HG03066 (cell line): ENCODE measurements around the gene MRPL20.
"Not testable (repeated sequence)": the region's sequence is repeated elsewhere in the genome, so short reads cannot be mapped to it uniquely, and the experiment has no call there.

Source experiments
- ATAC-seq: cut with Tn5 transposase; IDR thresholded peaks from one replicate; pipeline ENCODE4 v1.9.1; 2021; ENCODE audit warnings: low read depth; ENCODE audit not compliant: unreplicated experiment

Gene MRPL20

DNA sequence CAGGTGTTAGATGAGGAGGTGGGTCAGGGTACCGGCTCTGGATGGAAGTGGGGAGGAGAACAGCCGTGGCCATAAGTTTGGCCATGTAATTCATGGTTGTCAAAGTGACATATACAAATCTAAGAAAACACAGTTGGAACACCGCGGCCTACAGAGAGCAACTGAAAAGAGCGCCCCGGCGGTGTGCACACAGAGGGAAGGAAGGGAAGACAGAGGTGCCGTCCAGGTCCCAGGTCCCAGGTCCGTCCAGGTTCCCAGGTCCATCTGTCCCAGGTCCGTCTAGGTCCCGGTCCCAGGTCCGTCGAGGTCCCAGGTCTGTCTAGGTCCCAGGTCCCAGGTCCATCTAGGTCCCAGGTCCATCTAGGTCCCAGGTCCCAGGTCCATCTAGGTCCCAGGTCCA lies 4.5 kb upstream of the MRPL20 start:
- no peak for ATAC-seq

DNA sequence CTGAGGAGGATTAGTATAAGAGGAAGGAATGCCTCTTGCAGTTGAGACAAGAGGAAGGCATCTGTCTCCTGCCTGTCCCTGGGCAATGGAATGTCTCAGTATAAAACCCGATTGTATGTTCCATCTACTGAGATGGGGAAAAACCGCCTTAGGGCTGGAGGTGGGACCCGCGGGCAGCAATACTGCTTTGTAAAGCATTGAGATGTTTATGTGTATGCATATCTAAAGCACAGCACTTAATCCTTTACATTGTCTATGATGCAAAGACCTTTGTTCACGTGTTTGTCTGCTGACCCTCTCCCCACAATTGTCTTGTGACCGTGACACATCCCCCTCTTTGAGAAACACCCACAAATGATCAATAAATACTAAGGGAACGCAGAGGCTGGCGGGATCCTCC lies 3.1 kb upstream of the MRPL20 start:
- ATAC-seq, result not testable (repeated sequence)

DNA sequence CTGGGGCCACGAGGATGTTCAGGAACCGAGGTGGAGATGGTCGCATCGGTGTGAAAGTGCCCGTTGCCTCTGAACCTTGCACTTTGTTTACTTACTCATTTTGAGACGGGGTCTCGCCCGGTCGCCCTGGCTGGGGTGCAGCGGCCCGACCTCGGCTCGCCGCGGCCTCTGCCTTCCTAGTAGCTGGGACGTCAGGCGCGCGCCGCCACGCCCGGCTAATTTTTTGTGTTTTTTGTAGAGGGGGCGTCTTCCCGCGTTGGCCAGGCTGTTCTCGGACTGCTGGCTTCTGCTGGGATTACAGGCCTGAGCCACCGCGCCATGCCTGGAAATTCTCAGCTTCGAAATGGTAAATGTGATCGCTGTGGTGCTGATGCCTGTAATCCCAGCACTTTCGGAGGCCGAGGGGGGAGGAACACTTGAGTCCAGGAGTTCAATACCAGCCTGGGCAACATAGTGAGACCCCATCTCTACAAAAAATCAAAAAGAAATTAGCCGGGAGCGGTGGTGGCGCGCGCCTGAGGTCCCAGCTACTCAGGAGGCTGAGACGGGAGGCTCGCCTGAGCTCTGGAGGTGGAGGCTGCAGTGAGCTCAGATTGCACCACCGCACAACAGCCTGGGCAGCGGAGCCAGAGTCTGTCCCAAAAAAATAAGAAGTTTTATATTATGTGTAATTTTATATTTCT lies 684 bp upstream of the MRPL20 start:
- ATAC-seq, result peak; percentile 29

DNA sequence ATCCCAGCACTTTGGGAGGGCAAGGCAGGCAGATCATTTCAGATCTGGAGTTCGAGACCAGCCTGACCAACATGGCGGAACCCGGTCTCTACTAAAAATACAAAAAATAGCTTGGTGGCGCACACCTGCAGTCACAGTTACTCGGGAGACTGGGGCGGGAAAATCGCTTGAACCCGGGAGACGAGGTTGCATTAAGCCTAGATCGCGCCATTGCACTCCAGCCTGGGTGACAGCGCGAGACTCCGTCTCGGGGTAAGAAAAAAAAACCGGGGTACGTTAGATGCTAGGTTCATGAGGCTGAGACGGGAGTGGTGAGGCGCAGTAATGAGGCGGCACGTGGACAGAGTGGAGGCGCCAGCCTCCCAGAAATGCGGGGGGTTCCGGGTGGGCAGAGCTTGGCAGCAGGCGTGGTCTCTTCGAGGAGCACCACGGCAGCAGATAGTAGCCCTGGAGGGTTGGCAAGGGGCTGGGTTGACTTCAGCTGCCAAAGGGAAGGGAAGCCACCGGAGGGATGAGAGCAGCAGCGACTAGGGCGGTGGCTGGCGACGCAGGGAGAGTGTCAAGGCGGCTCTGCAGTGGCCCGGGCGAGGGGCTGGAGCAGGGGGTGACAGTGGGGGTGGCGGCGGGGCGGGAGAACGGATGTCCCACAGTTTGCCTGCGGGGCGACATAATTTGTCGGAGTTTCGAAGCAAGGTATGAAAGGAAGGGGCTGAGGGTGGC lies 832 bp downstream of the MRPL20 start:
- no peak for ATAC-seq

DNA sequence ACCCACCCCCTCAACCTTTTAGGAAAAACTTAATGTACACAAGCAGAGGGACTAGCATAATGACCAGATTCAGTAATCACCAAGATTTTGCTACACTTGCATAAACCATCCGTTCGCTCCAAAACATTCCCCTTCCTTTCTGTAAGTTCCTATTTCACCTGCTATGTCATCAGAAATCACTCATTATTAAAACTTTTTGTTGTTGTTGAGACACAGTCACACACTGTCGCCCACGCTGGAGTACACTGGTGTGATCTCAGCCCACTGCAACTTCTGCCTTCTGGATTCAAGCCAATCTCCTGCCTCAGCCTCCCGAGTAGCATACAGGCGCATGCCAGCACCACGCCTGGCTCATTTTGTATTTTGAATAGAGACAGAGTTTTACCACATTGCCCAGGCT lies 3.4 kb downstream of the MRPL20 start:
- no peak for ATAC-seq

DNA sequence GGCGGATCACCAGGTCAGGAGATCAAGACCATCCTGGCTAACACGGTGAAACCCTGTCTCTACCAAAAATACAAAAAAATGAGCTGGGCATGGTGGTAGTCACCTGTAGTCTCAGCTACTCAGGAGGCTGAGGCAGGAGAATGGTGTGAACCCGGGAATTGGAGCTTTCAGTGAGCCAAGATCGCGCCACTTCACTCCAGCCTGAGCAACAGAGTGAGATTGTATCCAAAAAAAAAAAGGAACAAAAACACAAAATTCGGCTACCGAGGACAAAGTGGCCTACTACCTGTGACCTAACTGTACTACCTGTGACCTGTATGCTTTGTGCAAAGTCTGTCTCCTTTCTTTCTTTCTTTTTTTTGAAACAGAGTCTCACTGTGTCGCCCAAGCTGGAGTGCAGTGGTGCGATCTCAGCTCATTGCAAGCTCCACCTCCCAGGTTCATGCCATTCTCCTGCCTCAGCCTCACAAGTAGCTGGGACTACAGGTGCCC lies 4.1 kb downstream of the MRPL20 start:
- ATAC-seq, result not testable (repeated sequence)

DNA sequence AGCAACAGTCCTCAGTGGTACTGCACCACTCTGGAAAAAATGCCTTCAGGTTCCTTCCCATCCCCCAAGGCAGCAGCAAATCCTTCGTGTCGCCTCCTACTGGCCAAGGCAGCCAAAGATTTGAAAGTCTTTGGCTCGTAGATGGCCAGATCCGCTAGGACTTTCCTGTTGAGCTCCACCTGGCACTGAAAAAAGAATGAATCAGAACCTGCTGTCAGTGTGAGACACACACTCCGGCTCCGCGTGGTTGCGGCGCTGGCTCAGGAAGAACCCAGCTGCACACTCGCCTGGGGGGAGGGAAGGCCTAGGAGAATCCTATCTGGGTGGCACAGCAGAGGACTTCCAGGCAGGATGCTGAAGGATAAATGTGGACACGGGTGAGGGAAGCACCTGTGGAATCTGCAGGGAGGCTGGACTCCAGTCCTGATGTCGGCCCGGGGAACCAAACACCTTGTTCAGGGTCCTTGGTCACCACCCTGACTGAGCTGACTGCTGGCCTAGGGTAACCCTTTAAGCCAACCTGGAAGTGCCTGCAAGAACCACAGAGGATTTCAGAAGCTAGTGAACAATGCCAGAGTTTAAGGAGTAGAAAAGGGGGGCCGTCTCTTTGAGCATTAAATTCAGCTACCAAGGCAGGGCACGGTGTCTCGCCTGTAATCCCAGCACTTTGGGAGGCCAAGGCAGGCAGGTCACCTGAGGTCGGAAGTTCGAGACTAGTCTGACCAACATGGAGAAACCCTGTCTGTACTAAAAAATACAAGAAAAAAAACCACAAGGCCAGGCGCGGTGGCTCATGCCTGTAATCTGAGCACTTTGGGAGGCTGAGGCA lies 4.8 kb downstream of the MRPL20 start:
- ATAC-seq, result no peak

DNA sequence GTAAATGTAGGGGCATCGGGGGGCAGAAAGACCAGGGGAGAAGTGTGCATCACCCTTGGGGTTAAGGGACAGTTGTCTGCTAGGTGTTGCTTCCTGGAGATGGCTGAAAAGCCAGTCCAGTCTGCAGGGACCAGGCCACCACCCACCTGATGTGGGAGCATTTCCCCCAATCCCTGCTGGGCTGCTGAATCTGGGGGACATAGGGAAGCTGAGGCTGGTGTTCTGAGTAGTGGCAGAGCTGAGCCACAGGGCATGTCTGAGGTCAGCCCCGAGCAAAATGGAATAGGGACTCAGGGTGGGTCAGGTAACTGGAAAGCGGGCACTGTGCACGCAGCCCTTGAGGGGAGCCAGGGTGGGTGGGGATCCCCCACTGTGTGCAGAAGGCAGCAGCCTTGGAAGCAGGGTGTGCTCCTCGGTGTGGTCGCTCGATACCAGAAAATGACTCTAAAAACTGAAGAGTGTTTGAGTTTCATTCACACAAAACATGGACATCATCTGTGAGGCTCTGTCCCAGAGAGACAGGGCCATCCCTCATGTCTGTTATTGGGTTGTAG lies 5.6 kb downstream of the MRPL20 start:
- ATAC-seq, result no peak

DNA sequence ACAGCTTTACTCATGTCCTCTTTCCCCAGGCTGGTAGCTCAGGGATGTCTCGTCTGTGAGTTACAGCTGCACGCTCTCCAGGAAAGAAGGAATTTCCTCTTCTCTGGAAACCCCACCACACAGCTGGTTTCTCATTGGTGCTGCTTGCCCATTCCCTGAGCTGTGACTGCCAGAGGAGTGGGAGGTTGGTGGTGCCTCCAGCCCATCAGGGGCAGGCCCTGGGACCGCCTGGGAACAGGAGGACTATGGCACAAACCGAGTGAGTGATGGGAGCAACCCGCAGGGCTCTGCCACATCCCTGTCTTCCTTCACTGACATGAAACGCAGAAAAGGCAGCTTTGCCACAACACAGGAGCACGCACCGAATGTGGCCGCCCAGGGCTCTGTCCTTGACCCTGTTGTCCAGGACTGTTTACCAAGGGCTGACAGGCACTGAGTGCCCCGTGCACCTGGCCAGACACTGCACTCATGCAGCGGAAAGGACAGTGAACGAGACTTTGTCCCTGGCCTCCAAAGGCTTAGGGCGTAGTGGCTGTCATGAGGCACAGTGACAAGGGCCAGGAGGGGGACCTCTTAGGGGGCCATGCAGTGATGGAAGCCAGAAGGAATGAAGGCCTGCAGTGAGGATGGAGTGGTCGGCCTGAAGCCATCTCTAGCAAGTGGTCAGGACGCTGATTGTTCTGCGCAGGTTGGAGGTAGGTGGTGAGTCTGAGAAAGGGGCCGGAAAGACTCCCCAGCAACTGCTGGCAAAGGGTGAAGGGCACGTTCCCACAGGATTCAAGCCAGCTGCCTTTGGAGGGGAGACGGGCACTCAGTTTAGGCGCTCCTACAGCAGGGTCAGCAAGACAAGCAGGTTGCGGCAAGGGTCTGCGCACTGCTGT lies 6.3 kb downstream of the MRPL20 start:
- no peak for ATAC-seq

DNA sequence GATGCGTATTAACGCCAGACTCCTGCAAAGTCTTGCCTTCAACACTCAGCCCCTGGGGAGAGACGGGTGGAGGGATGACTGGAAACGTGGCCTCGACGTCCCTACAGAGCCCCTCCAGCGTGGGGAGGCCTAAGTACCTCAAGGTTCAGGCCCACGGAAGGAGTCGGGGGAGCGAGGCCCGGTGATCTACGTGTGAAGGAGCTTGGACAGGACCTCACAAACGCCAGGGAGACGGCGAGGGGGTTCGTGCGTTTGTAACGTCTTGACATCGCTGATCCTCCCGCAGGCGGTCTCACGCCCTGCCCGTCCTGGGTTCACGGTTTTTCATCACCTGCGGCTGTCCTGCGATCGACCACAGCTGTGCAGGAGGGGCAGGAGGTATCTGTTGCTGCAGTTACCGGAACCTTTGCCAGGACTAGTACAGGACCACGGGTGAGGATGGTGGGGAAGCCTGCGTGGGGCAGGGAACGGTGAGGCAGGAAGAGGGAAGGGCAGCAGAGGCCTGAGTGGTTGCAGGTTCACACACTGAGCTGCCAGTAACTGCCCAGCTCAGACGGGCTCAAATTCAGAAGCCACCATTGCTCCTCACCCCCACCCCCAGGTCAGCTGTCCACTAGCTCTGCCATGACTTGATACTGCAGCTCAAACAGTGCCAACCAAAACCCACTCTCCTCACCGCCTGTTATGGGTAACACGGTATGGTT lies 7.1 kb downstream of the MRPL20 start:
- ATAC-seq, result peak; percentile 7

DNA sequence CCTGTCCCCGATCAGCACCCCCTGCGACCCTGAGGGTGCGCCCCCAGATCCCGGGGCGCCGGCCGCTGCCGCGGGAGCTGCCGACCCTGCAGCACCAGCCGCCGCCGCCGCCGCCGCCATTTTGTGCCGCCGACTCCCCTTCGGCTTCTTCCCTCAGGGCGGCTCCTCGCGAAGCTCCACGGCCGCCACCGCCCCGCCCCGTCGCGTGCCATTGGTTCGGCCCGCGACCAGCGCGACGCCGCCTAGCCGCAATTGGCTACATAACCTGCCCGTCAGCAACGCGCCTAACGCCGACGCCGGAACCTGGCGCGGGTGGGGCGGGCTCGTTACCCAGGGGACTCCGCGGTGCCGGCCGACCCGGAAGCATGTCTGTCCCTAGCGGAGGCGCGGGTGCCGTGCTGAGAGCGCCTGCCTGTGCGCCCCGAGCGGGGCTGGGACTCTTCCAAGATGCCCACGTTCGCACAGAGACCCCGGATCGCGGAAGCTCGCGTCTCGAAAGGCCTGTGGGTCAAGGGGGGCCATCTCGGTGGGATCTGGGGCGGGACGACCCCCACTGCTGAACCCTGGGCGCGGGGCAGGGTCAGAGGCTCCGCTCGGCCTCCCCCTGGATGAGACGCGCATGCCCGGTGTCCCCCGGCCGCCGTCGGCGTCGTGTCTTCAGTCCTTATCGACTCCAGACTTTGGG lies 7.8 kb downstream of the MRPL20 start, which contains the start of gene CCNL2:
TSS of gene CCNL2 (minus strand) at position 149 of the 685 bp plus-strand sequence. CDS start at position 120, 29 bp downstream.
- ATAC-seq, result peak; percentile 88

DNA sequence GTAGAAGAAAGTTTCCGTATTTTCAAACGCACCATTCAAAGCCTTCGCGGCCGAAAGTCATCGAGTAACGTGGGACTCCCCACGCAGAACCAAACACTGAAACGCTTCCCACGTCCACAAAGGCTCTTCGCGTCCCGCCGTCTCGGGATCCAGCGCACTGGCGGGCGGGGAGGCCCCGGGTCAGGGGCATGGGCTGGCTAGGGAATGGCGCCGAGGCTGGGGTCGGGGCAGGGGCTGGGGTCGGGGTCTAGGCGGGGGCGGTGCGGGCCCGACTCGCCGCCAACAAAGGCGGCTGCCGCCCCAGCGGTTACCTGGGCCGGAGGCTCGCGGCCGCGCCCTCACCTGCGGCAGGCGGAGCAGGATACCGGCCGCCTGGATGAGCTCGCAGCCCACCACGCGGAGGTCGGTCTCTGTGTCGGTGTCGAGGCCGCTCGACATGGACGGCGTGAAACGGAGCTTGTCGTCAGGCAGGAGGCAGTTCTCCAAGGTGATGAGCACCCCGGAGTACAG lies 8.4 kb downstream of the MRPL20 start:
- no peak for ATAC-seq

DNA sequence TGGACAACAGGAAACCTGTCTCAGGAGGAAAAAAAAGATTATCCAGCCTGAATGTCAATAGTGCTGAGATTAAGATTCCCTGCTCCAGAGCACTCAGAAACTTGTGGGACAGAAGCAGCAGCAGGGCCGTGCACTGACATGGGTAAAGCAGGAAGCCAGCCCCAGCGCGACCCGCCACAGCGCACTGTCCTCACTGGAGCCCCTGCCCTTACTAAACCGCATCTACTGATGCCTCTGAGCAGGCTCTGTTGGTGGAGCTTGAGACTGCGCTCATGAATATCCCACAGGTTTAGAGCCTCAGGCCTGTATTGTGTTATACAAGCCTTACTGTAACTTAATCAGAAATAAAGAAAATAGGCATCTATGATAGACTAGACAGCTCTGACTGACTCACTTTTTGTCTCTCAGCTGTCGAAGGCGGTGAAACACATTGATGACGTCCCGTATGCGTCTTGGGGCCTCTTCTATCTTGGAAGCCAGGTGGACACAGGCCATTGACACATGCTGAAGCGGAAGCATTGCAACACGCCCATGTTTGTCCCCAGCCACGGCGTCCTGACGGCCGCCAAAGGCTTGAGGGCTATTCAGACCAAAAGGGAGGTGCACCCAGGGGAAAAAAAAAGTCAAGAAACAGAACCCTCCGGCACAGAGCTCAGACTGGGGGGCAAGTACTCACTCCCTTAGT lies 9.1 kb downstream of the MRPL20 start:
- no peak for ATAC-seq

DNA sequence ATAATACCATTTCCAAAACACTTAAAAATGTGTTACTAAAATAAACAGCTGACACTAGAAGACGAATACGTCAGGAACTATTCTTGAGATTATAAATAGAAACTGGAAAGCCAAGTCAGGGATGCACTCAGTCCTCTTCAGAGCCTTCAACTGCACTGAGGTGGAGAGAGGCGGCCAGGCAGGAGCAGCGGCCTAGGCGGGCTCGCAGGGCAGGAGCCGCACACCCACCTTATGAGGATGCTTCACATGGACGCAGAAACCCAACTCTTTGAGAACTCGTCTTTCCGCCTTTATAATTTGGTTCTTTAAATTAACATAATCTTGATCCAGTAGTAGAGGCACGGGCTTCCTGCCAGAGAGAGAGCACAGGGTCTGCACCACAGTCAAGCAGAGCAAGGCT lies 11.9 kb downstream of the MRPL20 start:
- ATAC-seq, result no peak

DNA sequence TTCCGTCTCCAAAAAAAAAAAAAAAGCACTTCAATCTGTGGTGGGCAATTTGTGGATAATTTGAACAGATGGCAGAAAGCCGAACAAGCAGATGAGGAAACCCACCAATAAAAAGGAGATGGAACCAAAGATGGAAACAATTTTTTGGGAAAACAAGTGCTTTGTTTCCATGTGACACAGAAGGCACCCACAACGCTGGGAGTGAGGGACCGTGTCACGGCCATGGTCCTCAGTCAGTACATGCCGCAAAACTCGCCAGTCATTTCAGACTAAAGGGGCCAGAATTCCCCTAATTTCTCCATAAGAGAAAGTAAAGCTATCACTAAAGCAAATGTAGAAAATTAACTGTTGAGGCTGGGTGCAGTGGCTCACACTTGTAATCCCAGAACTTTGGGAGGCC lies 13.0 kb downstream of the MRPL20 start:
- ATAC-seq, result no peak

DNA sequence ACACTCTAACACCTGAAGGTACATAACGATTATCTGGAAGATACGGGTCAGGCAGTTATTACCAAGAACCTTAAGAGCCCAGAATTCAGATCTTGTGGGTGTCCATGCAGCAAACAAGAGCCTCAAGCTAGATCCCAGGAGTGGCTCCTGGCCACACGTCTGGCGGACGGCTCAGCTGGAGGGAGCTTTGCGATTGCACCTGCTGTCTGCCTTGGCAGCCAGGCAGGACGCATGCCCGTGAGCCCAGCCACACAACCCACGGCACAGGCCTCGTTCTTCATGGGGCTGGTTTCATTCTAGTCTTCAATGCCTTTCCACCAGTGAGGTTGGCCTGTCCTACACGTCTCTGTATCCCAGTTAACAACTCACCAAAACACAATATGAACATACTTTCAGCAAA lies 13.7 kb downstream of the MRPL20 start:
- no peak for ATAC-seq

DNA sequence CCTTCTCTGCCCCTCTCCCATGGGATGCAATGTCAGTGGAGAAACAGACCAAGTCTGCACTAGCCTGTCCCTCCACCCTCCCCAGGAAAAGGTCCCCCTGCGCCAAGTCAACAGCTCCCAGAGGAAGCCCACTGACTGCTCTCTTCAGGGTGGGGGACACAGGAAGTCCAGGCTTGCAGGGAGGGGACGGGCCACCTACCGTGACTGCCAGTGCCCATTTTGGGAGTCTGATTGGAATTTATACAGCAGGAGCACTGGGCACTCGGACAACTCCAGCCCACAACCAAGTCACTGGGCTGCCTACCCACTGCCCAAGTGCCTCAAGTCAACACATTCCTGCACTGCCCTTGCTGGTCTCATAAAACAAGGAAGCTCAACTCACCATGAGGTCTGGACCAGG lies 14.1 kb downstream of the MRPL20 start:
- no peak for ATAC-seq

DNA sequence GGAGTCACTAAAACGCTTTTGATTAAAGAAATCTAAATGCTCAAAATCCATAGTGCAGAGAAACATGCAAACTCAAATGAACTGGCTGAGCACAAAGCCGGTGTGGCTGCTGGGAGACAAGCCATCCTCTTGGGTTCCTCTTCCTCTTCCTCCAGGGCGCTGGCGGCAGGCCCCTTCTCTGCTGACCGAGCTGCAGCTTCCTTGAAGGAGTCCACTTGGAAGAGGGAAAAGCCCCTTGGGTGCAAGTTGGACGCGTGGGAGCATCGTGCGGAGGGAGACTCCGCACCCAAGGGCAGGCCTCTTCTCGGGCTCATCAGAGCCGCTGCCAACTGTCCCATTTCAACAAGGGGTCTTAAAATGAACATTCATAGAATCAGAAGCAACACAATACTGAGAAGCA lies 15.9 kb downstream of the MRPL20 start:
- ATAC-seq, result no peak
